GM19193 (cell line): ENCODE data around the gene ALG12.

ENCODE experiments used
- POLR2A ChIP-seq: IDR thresholded peaks from 4 replicates; pipeline ENCODE4 v1.6.1; 2011; ENCODE audit not compliant: insufficient read depth, insufficient read length; ENCODE audit errors: extremely low read depth

ALG12 gene

DNA sequence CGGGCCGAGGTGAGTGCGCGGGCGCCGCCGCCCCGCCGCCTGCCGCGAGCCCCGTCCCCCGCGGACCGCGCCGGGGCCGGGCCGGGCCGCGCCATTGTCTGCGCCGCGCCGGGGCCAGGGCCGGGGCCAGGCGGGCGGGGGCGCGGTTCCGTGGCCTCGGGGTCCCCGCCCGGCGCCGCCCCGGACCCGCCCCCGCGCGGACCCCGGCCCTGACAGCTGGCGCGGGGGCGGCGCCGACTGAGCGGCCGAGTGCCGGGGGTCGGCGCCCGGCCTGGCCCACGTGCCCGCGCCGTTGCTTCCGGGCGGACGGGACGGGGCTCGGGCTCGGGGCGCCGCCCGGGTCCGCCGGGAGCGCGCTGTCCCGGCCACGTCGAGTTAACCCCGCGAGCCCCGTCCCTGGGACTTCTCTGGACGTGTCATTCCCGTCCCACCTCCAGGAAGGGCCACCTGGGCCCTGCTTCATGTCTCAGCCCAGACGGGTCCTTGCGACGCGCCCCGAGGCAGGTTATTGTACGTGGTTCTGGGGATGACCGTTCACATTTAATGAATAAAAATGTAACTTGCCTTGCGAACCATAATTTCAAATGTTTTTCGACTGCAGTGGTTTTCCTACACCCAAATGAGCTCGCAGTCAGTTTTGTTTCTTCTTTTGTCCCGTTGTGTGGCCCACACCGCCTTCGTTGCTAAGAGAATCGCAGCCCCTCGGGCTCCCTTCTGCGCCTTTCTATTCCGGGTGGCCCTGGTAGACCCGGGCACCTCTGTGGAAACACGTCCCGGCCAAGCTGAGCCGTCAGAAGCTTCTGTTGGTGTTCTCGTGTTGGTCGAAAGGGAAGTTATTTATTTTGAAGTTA lies 64.0 kb downstream of the ALG12 start:
- TF ChIP-seq POLR2A, result peak; percentile 13

GRCh38 chr22:49852898-49853894 lies 65.0 kb downstream of the ALG12 start, which contains the start of gene ZBED4:
Gene ZBED4, plus strand, starts transcription at chr22:49853844. Its CDS starts 29,819 bp downstream, at chr22:49883663.
- TF ChIP-seq POLR2A, result peak; percentile 80

DNA sequence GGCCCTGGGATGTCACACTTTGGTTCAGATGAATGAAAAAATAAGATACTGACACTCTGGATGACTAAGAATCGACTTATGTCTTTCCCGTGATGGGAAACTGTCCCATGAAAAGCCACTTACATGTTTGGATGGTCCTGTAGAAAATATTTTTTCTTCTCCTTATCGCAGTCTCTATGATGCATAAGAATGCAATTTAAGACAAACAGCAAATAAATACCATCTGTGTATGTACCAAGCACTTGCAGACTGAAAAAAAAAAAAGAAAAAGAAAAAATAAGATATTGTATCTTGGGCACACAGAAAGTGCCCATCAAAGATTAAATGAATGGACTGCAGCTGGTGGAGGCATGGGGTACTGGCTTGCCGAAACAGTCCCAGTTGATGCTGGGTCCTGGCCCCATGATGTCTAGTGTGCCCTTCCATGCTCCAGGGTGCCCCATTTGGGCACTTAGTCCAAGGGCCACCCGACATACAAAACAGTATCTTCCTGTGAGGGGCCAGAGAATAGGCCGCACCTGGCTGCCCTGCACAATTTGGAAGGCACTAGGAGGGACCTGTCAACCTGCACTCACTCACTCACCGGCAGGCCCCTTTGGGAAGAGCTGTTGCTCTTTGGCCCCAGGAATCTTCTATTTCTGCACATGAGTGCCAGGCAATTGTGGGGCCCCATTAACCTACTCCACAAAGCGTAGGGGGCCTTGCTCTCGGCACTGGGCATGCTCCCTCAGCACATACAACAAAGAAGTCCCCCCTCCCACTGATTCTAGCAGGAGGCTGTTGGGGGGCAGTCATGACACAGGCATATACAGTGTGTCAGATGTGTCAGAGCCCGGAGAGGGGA lies 67.1 kb downstream of the ALG12 start:
- no peak for TF ChIP-seq POLR2A
